Suprapubic skin (tissue), 4 donors: Measurements from ENCODE around the gene RPS6KA5. TPM values are rescaled to one million over a fixed set of nuclear protein-coding genes. Genes with fewer than 3 reads are reported as not detected.

Source experiments
- DNase-seq, 2 donors: peaks; one replicate each; pipeline ENCODE4 v3.0.0-alpha.2; 2019; ENCODE audit warnings: low spot score in 2 of 2
- H3K27ac ChIP-seq: fragments of 200-600 bp; sonication (generic); one replicate; pipeline ENCODE4 v1.5.1; 2019
- H3K27me3 ChIP-seq: fragments of 200-600 bp; sonication (generic); one replicate; pipeline ENCODE4 v1.5.1; 2019
- H3K36me3 ChIP-seq: fragments of 200-600 bp; sonication (generic); one replicate; pipeline ENCODE4 v1.5.1; 2019
- H3K4me1 ChIP-seq: fragments of 200-600 bp; sonication (generic); one replicate; pipeline ENCODE4 v1.5.1; 2019
- H3K4me3 ChIP-seq: fragments of 200-600 bp; sonication (generic); one replicate; pipeline ENCODE4 v1.5.1; 2019; ENCODE audit warnings: mild to moderate bottlenecking
- H3K9me3 ChIP-seq: fragments of 200-600 bp; sonication (generic); one replicate; pipeline ENCODE4 v1.5.1; 2019
- CTCF ChIP-seq, 2 donors: fragments of 200-600 bp in 1 of 2; fragments of 450-650 bp in 1 of 2; sonication (generic) in 1 of 2; IDR thresholded peaks; one replicate each; pipeline ENCODE4 v1.5.1; 2016 to 2019; ENCODE audit warnings: antibody characterized with exemption in 2 of 2, mild to moderate bottlenecking in 1 of 2, moderate library complexity in 1 of 2
- EP300 ChIP-seq: sonication (generic); formaldehyde crosslinking; IDR thresholded peaks from one replicate; pipeline ENCODE4 v1.6.1; 2017; ENCODE audit warnings: antibody characterized with exemption
- POLR2A ChIP-seq, 2 donors: fragments of 450-650 bp; IDR thresholded peaks; one replicate each; pipeline ENCODE4 v1.6.1; 2017; ENCODE audit warnings: antibody characterized with exemption in 2 of 2, mild to moderate bottlenecking in 2 of 2, moderate library complexity in 2 of 2
- POLR2AphosphoS5 ChIP-seq, 3 donors: sonication (generic); formaldehyde crosslinking; IDR thresholded peaks; one replicate each; pipeline ENCODE4 v1.6.1; 2017; ENCODE audit warnings: antibody characterized with exemption in 3 of 3
- WGBS: methylation state at CpG from one replicate; pipeline ENCODE4 v1.1.5; 2018; 5-methylcytosine and 5-hydroxymethylcytosine counted together
- total RNA-seq, 4 donors: library from RNA; depleted of rRNA; stranded (reverse); fragments of >200 nt; gene quantifications; one replicate each; pipeline ENCODE4 v1.1.0, GENCODE V29; 2016

The RPS6KA5 gene
- total RNA-seq, 4 donors from 2014 or later, result 6.4 to 14.2 (median 11.2) TPM

- H3K36me3 ChIP-seq, result no peaks in the 10 kb centered on the region
- no peak overlapping the region for H3K4me3 ChIP-seq
- H3K27ac ChIP-seq, result no peak overlapping the region
- DNase-seq, result no peak
- H3K27me3 ChIP-seq, result no peaks in the 10 kb centered on the region
- TF ChIP-seq POLR2AphosphoS5 (IDR thresholded peaks at IDR 0.05) (no peak), EP300 (no peak), POLR2A (IDR thresholded peaks at IDR 0.05) (no peak), CTCF (IDR thresholded peaks at IDR 0.05) (no peak)
- no peaks in the 10 kb centered on the region for H3K9me3 ChIP-seq
- WGBS, result 83% methylated on average over 9 of the region's 9 CpGs
- no peaks in the 10 kb centered on the region for H3K4me1 ChIP-seq
These were observed 17.8 kb upstream of the RPS6KA5 start for GRCh38 chr14:91078095-91078737.

- Histone ChIP-seq H3K4me3 (no peak overlapping the region), H3K27me3 (no peaks in the 10 kb centered on the region), H3K9me3 (no peaks in the 10 kb centered on the region), H3K4me1 (no peaks in the 10 kb centered on the region), H3K27ac (no peak overlapping the region), H3K36me3 (no peaks in the 10 kb centered on the region)
- no peak for TF ChIP-seq CTCF (IDR thresholded peaks at IDR 0.05)
- TF ChIP-seq POLR2A (IDR thresholded peaks at IDR 0.05), result no peak
- no peak for TF ChIP-seq EP300
- no peak for TF ChIP-seq POLR2AphosphoS5 (IDR thresholded peaks at IDR 0.05)
- 92% methylated on average over 5 of the region's 5 CpGs for whole genome bisulfite sequencing
- DNase-seq, result no peak
These were observed 15.1 kb upstream of the RPS6KA5 start for GRCh38 chr14:91075553-91075952.

GRCh38 chr14:91070572-91070971, 10.1 kb upstream of the RPS6KA5 start:
- TF ChIP-seq CTCF (IDR thresholded peaks at IDR 0.05) (no peak), POLR2A (IDR thresholded peaks at IDR 0.05) (no peak), EP300 (no peak), POLR2AphosphoS5 (IDR thresholded peaks at IDR 0.05) (no peak)
- Histone ChIP-seq H3K4me1 (peaks cover 2% of the 10 kb centered on the region), H3K9me3 (peaks cover 5% of the 10 kb centered on the region), H3K36me3 (no peaks in the 10 kb centered on the region), H3K27me3 (no peaks in the 10 kb centered on the region), H3K27ac (no peak overlapping the region), H3K4me3 (no peak overlapping the region)
- no peak for DNase-seq

- H3K36me3 ChIP-seq, result no peaks in the 10 kb centered on the region
- no peak for TF ChIP-seq EP300
- no peak for TF ChIP-seq POLR2A (IDR thresholded peaks at IDR 0.05)
- TF ChIP-seq POLR2AphosphoS5 (IDR thresholded peaks at IDR 0.05), result no peak
- no peak for TF ChIP-seq CTCF (IDR thresholded peaks at IDR 0.05)
- H3K27ac ChIP-seq, result no peak overlapping the region
- DNase-seq, result no peak
- 69% methylated on average over 2 of the region's 2 CpGs for WGBS
- peaks cover 5% of the 10 kb centered on the region for H3K9me3 ChIP-seq
- no peak overlapping the region for H3K4me3 ChIP-seq
- no peaks in the 10 kb centered on the region for H3K27me3 ChIP-seq
- peaks cover 11% of the 10 kb centered on the region for H3K4me1 ChIP-seq
These were observed 8.2 kb upstream of the RPS6KA5 start for GRCh38 chr14:91068642-91069041.

- Histone ChIP-seq H3K27ac (no peak overlapping the region), H3K36me3 (no peaks in the 10 kb centered on the region), H3K9me3 (peaks cover 5% of the 10 kb centered on the region), H3K27me3 (no peaks in the 10 kb centered on the region), H3K4me1 (peaks cover 20% of the 10 kb centered on the region), H3K4me3 (no peak overlapping the region)
- TF ChIP-seq CTCF (IDR thresholded peaks at IDR 0.05), result no peak
- TF ChIP-seq POLR2AphosphoS5 (IDR thresholded peaks at IDR 0.05), result no peak
- TF ChIP-seq POLR2A (IDR thresholded peaks at IDR 0.05), result no peak
- no peak for TF ChIP-seq EP300
- no peak for DNase-seq
- WGBS, result 96% methylated on average over 1 of the region's 1 CpG
These were observed 6.7 kb upstream of the RPS6KA5 start for GRCh38 chr14:91067186-91067585.
